Neuron (in vitro differentiated cells): ENCODE measurements around the gene CNPY2.
"Not testable (repeated sequence)": the region's sequence is repeated elsewhere in the genome, so short reads cannot be mapped to it uniquely, and the experiment has no call there.

Source experiments
- H2AFZ ChIP-seq: one replicate; pipeline ENCODE4 v1.6.1; 2013; ENCODE audit warnings: low read depth, mild to moderate bottlenecking, inconsistent platforms, low read length, moderate library complexity
- H3K27me3 ChIP-seq: one replicate; pipeline ENCODE4 v1.6.1; 2013; ENCODE audit warnings: low read length; ENCODE audit not compliant: insufficient read depth
- H3K36me3 ChIP-seq: one replicate; pipeline ENCODE4 v1.6.1; 2013; ENCODE audit warnings: low read length; ENCODE audit not compliant: insufficient read depth
- H3K4me1 ChIP-seq: one replicate; pipeline ENCODE4 v1.6.1; 2013; ENCODE audit warnings: low read length; ENCODE audit not compliant: insufficient read depth
- H3K4me3 ChIP-seq: 2 replicates; pipeline ENCODE4 v1.5.1; 2013; ENCODE audit warnings: mild to moderate bottlenecking, low read length, moderate library complexity
- H3K9me3 ChIP-seq: one replicate; pipeline ENCODE4 v1.6.1; 2013; ENCODE audit warnings: low read length

Gene CNPY2

GRCh38 chr12:56326126-56326525, 10.3 kb upstream of the CNPY2 start:
- H3K9me3 ChIP-seq: no peaks in the 10 kb centered on the region
- H3K36me3 ChIP-seq: peaks cover 43% of the 10 kb centered on the region
- no peaks in the 10 kb centered on the region for H3K4me1 ChIP-seq
- no peak overlapping the region for H3K4me3 ChIP-seq
- no peak overlapping the region for H2AFZ ChIP-seq
- H3K27me3 ChIP-seq: no peaks in the 10 kb centered on the region

GRCh38 chr12:56324206-56324605, 8.4 kb upstream of the CNPY2 start:
- no peaks in the 10 kb centered on the region for H3K4me1 ChIP-seq

GRCh38 chr12:56321610-56322009, 5.8 kb upstream of the CNPY2 start:
- H3K9me3 ChIP-seq, H2AFZ ChIP-seq, H3K4me3 ChIP-seq, H3K27me3 ChIP-seq, H3K4me1 ChIP-seq: not testable (repeated sequence)
- H3K36me3 ChIP-seq: peaks cover 43% of the 10 kb centered on the region

More at GRCh38 chr12:56324206-56324605, 8.4 kb upstream of the CNPY2 start:
- H3K9me3 ChIP-seq: no peaks in the 10 kb centered on the region
- no peaks in the 10 kb centered on the region for H3K27me3 ChIP-seq
- no peak overlapping the region for H2AFZ ChIP-seq
- H3K36me3 ChIP-seq: peaks cover 47% of the 10 kb centered on the region
- no peak overlapping the region for H3K4me3 ChIP-seq

- H3K9me3 ChIP-seq: no peaks in the 10 kb centered on the region
- no peak overlapping the region for H3K4me3 ChIP-seq
- H2AFZ ChIP-seq: no peak overlapping the region
- no peaks in the 10 kb centered on the region for H3K27me3 ChIP-seq
- H3K4me1 ChIP-seq: peaks cover 2% of the 10 kb centered on the region
- peaks cover 39% of the 10 kb centered on the region for H3K36me3 ChIP-seq
Observed at GRCh38 chr12:56321027-56321426, 5.2 kb upstream of the CNPY2 start.

- Histone ChIP-seq H3K27me3 (no peaks in the 10 kb centered on the region), H3K9me3 (no peaks in the 10 kb centered on the region), H3K36me3 (peaks cover 16% of the 10 kb centered on the region), H3K4me1 (peaks cover 12% of the 10 kb centered on the region), H2AFZ (no peak overlapping the region), H3K4me3 (no peak overlapping the region)
Observed at GRCh38 chr12:56317675-56318074, 1.9 kb upstream of the CNPY2 start.

GRCh38 chr12:56315249-56315621, 553 bp downstream of the CNPY2 start:
- Histone ChIP-seq H3K4me1 (peaks cover 12% of the 10 kb centered on the region), H3K36me3 (peaks cover 28% of the 10 kb centered on the region), H3K27me3 (no peaks in the 10 kb centered on the region), H3K4me3 (peak overlapping the region; percentile 93), H3K9me3 (no peaks in the 10 kb centered on the region), H2AFZ (peak overlapping the region; percentile 12)

- Histone ChIP-seq H3K4me3 (no peak overlapping the region), H3K27me3 (no peaks in the 10 kb centered on the region)
Observed at GRCh38 chr12:56311003-56311402, 4.8 kb downstream of the CNPY2 start.

GRCh38 chr12:56308714-56309113, 7.1 kb downstream of the CNPY2 start:
- H3K4me3 ChIP-seq: no peak overlapping the region
- H3K36me3 ChIP-seq: peaks cover 65% of the 10 kb centered on the region
- H2AFZ ChIP-seq: no peak overlapping the region
- no peaks in the 10 kb centered on the region for H3K4me1 ChIP-seq
- no peaks in the 10 kb centered on the region for H3K27me3 ChIP-seq
- no peaks in the 10 kb centered on the region for H3K9me3 ChIP-seq

More at GRCh38 chr12:56311003-56311402, 4.8 kb downstream of the CNPY2 start:
- Histone ChIP-seq H2AFZ (no peak overlapping the region), H3K36me3 (peaks cover 53% of the 10 kb centered on the region), H3K9me3 (no peaks in the 10 kb centered on the region), H3K4me1 (peaks cover 10% of the 10 kb centered on the region)

- Histone ChIP-seq H3K9me3 (no peaks in the 10 kb centered on the region), H2AFZ (no peak overlapping the region), H3K27me3 (no peaks in the 10 kb centered on the region), H3K4me1 (no peaks in the 10 kb centered on the region), H3K4me3 (no peak overlapping the region), H3K36me3 (peaks cover 64% of the 10 kb centered on the region)
Observed at GRCh38 chr12:56307221-56307965, 8.4 kb downstream of the CNPY2 start.

GRCh38 chr12:56304872-56305590, 10.8 kb downstream of the CNPY2 start:
- H3K4me3 ChIP-seq: no peak overlapping the region
- peaks cover 8% of the 10 kb centered on the region for H3K4me1 ChIP-seq
- H3K36me3 ChIP-seq: peaks cover 53% of the 10 kb centered on the region
- H3K27me3 ChIP-seq: no peaks in the 10 kb centered on the region
- no peak overlapping the region for H2AFZ ChIP-seq
- H3K9me3 ChIP-seq: no peaks in the 10 kb centered on the region

- Histone ChIP-seq H3K4me3 (no peak overlapping the region), H2AFZ (no peak overlapping the region), H3K4me1 (peaks cover 9% of the 10 kb centered on the region), H3K27me3 (no peaks in the 10 kb centered on the region), H3K36me3 (peaks cover 48% of the 10 kb centered on the region), H3K9me3 (no peaks in the 10 kb centered on the region)
Observed at GRCh38 chr12:56304276-56304675, 11.5 kb downstream of the CNPY2 start.

- Histone ChIP-seq H3K4me1 (peaks cover 19% of the 10 kb centered on the region), H3K9me3 (no peaks in the 10 kb centered on the region), H3K4me3 (peak overlapping the region; percentile 87), H3K27me3 (no peaks in the 10 kb centered on the region), H3K36me3 (peaks cover 47% of the 10 kb centered on the region), H2AFZ (peak overlapping the region; percentile 2)
Observed at GRCh38 chr12:56300644-56301464, 14.9 kb downstream of the CNPY2 start.
